Measurements from ENCODE around the gene DCTN4. TPM values are rescaled to one million over a fixed set of nuclear protein-coding genes. Genes with fewer than 3 reads are reported as not detected.

Gene DCTN4
- 12.6 and 18.9 TPM in 2 replicates for total RNA-seq (2014; rRNA removed; shearing (Covaris generic))
- total RNA-seq (2022): 22.4 and 28.3 TPM in 2 replicates
- Bru-seq, nascent RNA: percentile 78 among the genes with signal in this experiment
- percentile 61 among the genes with signal in this experiment for BruChase-seq, experiment 1, labeled RNA remaining after a 6-hour chase
- BruChase-seq, experiment 2, labeled RNA remaining after a 2-hour chase: percentile 73 among the genes with signal in this experiment
- long read RNA-seq, full-length matches to known transcripts: 6 of 17 reads
- long read RNA-seq, partial matches to known transcripts: 7 of 17 reads
- long read RNA-seq, other reads (novel, unspliced or antisense): 4 of 17 reads

GRCh38 chr5:150758531-150759333 lies at the start of gene DCTN4:
Gene DCTN4 (minus strand): TSS chr5:150759017. CDS start chr5:150758993, 24 bp downstream.
- DNase-seq (ENCODE audit: low spot score): peak; percentile 92
- Histone ChIP-seq H2AFZ (ENCODE audit: low read length) (peak within 1 kb of the TSS; percentile 95), H3K9me2 (ENCODE audit: insufficient read depth, low read length) (no peaks in the 10 kb centered on the region), H3K4me2 (ENCODE audit: low read length) (peak within 1 kb of the TSS; percentile 69), H3K36me3 (ENCODE audit: insufficient read depth, low read length) (peaks cover 24% of the 10 kb centered on the region), H3K27ac (ENCODE audit: low read depth, low read length, poor library complexity, severe bottlenecking) (peak within 1 kb of the TSS; percentile 70), H3K4me3 (ENCODE audit: low read depth, low read length, poor library complexity, severe bottlenecking) (peak within 1 kb of the TSS; percentile 73), H4K20me1 (ENCODE audit: insufficient read depth, low read length) (no peaks in the 10 kb centered on the region), H3K9me3 (ENCODE audit: low read length) (no peaks in the 10 kb centered on the region), H3K79me2 (ENCODE audit: insufficient read depth, low read depth, low read length) (peaks cover 18% of the 10 kb centered on the region), H3K4me1 (ENCODE audit: insufficient read depth, low read length, poor library complexity, severe bottlenecking) (peaks cover 8% of the 10 kb centered on the region)
- CTCF ChIA-PET (ENCODE audit: unreplicated experiment): interaction anchor here (0.6 kb wide), 1 partner anchor 25 kb away, joined by 3 read pairs; no protein-coding TSS in a partner anchor
- intact Hi-C loops (cut with micrococcal nuclease; ENCODE audit: unreplicated experiment): loop anchor here (2.0 kb wide), 1 partner anchor 58 kb away; the partner anchor contains the start of gene RBM22
- no peak for TF ChIP-seq EZH2phosphoT487 (IDR thresholded peaks at IDR 0.05; ENCODE audit: borderline replicate concordance, low read depth, low read length)
- TF ChIP-seq CTCF (conservative IDR thresholded peaks at IDR 0.05; ENCODE audit: low read length): no peak
- TSS peak; percentile 65 for BruUV-seq (replicated peaks)
- POLR2A ChIA-PET: interaction anchor here (0.5 to 2.1 kb wide), 6 partner anchors 17 to 1603 kb away, joined by 3 to 7 read pairs (median 4); partner anchors contain the start of gene RBM22

- Histone ChIP-seq H3K4me1 (ENCODE audit: insufficient read depth, low read length, poor library complexity, severe bottlenecking) (no peaks in the 10 kb centered on the region), H4K20me1 (ENCODE audit: insufficient read depth, low read length) (no peaks in the 10 kb centered on the region), H2AFZ (ENCODE audit: low read length) (no peak overlapping the region), H3K9me2 (ENCODE audit: insufficient read depth, low read length) (no peaks in the 10 kb centered on the region), H3K36me3 (ENCODE audit: insufficient read depth, low read length) (no peaks in the 10 kb centered on the region), H3K27ac (ENCODE audit: low read depth, low read length, poor library complexity, severe bottlenecking) (no peak overlapping the region), H3K9me3 (ENCODE audit: low read length) (no peaks in the 10 kb centered on the region), H3K4me3 (ENCODE audit: low read depth, low read length, poor library complexity, severe bottlenecking) (no peak overlapping the region), H3K4me2 (ENCODE audit: low read length) (no peak overlapping the region), H3K79me2 (ENCODE audit: insufficient read depth, low read depth, low read length) (no peaks in the 10 kb centered on the region)
- TF ChIP-seq EZH2phosphoT487 (IDR thresholded peaks at IDR 0.05; ENCODE audit: borderline replicate concordance, low read depth, low read length) (no peak), CTCF (conservative IDR thresholded peaks at IDR 0.05; ENCODE audit: low read length) (no peak)
- no peak for DNase-seq (ENCODE audit: low spot score)
- ChIA-PET POLR2A (interaction anchor here (1.4 kb wide), 1 partner anchor 46 kb away, joined by 3 read pairs; no protein-coding TSS in a partner anchor), CTCF (ENCODE audit: unreplicated experiment) (no interaction called here)
- BruUV-seq (replicated peaks): no TSS peak
- intact Hi-C loops (cut with micrococcal nuclease; ENCODE audit: unreplicated experiment): loop anchor here (5.0 kb wide), 1 partner anchor 313 kb away; no protein-coding TSS in a partner anchor
Measured at GRCh38 chr5:150804388-150804787, 45.6 kb upstream of the DCTN4 start.
